DMS79 (cell line): ENCODE measurements around the gene NDUFS8.

Experiments used
- DNase-seq: peaks from one replicate; lab custom pipeline; 2025; lab: John Stamatoyannopoulos, UW

The NDUFS8 gene

GRCh38 chr11:68015467-68015866 is 15.0 kb upstream of the NDUFS8 start:
- no peak for DNase-seq

- DNase-seq: no peak
These were observed 14.1 kb upstream of the NDUFS8 start for GRCh38 chr11:68016161-68016903.

GRCh38 chr11:68016904-68017817 is 13.3 kb upstream of the NDUFS8 start:
- no peak for DNase-seq

- DNase-seq: no peak
These were observed 12.3 kb upstream of the NDUFS8 start for GRCh38 chr11:68017980-68018729.

GRCh38 chr11:68018730-68019190 is 11.7 kb upstream of the NDUFS8 start:
- no peak for DNase-seq

GRCh38 chr11:68019486-68019885 is 11.0 kb upstream of the NDUFS8 start:
- no peak for DNase-seq

GRCh38 chr11:68020575-68020974 is 9.9 kb upstream of the NDUFS8 start:
- DNase-seq: no peak

- DNase-seq: no peak
These were observed 9.2 kb upstream of the NDUFS8 start for GRCh38 chr11:68021167-68021787.

GRCh38 chr11:68022531-68022930 is 8.0 kb upstream of the NDUFS8 start:
- no peak for DNase-seq

- no peak for DNase-seq
These were observed 6.0 kb upstream of the NDUFS8 start for GRCh38 chr11:68024508-68024907.

- DNase-seq: no peak
These were observed 5.4 kb upstream of the NDUFS8 start for GRCh38 chr11:68025047-68025446.

- no peak for DNase-seq
These were observed 3.9 kb upstream of the NDUFS8 start for GRCh38 chr11:68026391-68027105.

GRCh38 chr11:68027667-68028066 is 2.8 kb upstream of the NDUFS8 start:
- no peak for DNase-seq

- DNase-seq: no peak
These were observed 1.5 kb upstream of the NDUFS8 start for GRCh38 chr11:68028802-68029545.

- DNase-seq: no peak
These were observed 623 bp downstream of the NDUFS8 start for GRCh38 chr11:68031144-68031464.

- DNase-seq: no peak
These were observed 1.5 kb downstream of the NDUFS8 start for GRCh38 chr11:68032003-68032402.

- no peak for DNase-seq
These were observed 2.7 kb downstream of the NDUFS8 start for GRCh38 chr11:68032997-68033707.

- DNase-seq: no peak
These were observed 3.2 kb downstream of the NDUFS8 start for GRCh38 chr11:68033708-68034045.

GRCh38 chr11:68035266-68035876 is 4.9 kb downstream of the NDUFS8 start:
- DNase-seq: no peak
